ENCODE measurements around the gene C2orf66. TPM values are rescaled to one million over a fixed set of nuclear protein-coding genes. Genes with fewer than 3 reads are reported as not detected.

Gene C2orf66
- total and polyA plus RNA-seq, 2 donors from 2014 or later, result not detected

GRCh38 chr2:196801674-196802261, 7.4 kb downstream of the C2orf66 start:
- Histone ChIP-seq H3K9me3 (ENCODE audit: control insufficient read depth in 2 of 3, insufficient read depth in 1 of 3, low read length in 3 of 3) (no peaks in the 10 kb centered on the region), H3K4me1 (ENCODE audit: control insufficient read depth in 2 of 3, insufficient read depth in 2 of 3, low read depth in 1 of 3, low read length in 3 of 3) (peaks cover 0 to 6% (median 0%) of the 10 kb centered on the region in 3 donors), H3K27me3 (ENCODE audit: control insufficient read depth, insufficient read depth, low read length) (no peaks in the 10 kb centered on the region), H3K27ac (ENCODE audit: low read depth in 2 of 2, low read length in 2 of 2) (no peak overlapping the region), H3K9ac (ENCODE audit: low read length in 3 of 3) (no peak overlapping the region), H3K4me3 (ENCODE audit: low read length in 3 of 3) (no peak overlapping the region), H3K36me3 (ENCODE audit: control insufficient read depth in 2 of 3, insufficient read depth in 3 of 3, low read length in 3 of 3) (peaks cover 0 to 9% (median 0%) of the 10 kb centered on the region in 3 donors)
- TF ChIP-seq, protein P1, sequence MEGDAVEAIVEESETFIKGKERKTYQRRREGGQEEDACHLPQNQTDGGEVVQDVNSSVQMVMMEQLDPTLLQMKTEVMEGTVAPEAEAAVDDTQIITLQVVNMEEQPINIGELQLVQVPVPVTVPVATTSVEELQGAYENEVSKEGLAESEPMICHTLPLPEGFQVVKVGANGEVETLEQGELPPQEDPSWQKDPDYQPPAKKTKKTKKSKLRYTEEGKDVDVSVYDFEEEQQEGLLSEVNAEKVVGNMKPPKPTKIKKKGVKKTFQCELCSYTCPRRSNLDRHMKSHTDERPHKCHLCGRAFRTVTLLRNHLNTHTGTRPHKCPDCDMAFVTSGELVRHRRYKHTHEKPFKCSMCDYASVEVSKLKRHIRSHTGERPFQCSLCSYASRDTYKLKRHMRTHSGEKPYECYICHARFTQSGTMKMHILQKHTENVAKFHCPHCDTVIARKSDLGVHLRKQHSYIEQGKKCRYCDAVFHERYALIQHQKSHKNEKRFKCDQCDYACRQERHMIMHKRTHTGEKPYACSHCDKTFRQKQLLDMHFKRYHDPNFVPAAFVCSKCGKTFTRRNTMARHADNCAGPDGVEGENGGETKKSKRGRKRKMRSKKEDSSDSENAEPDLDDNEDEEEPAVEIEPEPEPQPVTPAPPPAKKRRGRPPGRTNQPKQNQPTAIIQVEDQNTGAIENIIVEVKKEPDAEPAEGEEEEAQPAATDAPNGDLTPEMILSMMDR (IDR thresholded peaks at IDR 0.05; ENCODE audit: borderline replicate concordance, extremely low read depth, insufficient read depth), result no peak
- DNase-seq, result no peak
- intact Hi-C loops (cut with DNase I), result no loop called here
- no peak for FAIRE-seq

DNA sequence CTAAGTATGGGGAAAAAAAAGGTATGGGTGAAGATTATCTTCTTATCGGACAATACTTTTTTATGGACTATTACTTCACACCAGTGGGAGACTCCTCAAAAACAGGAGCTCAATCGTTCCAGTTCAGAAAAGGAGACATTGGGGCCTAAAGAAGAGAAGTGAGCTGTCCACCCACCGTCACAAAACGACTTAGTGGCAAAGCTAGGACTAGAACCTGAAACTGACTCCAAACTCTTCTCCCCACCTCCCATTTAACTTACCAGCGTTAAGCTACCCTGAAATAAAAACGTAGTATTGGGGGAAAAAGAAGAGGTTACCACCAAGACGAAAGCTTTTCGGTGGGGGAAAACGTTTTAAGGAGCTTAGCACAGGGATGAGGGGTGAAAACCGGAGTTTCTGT, 10.2 kb downstream of the C2orf66 start:
- H3K36me3 ChIP-seq (ENCODE audit: control insufficient read depth in 2 of 3, insufficient read depth in 3 of 3, low read length in 3 of 3), result peaks cover 0 to 14% (median 4%) of the 10 kb centered on the region in 3 donors
- H3K9me3 ChIP-seq (ENCODE audit: control insufficient read depth in 2 of 3, insufficient read depth in 1 of 3, low read length in 3 of 3), result no peaks in the 10 kb centered on the region
- H3K9ac ChIP-seq (ENCODE audit: low read length in 3 of 3), result peak overlapping the region; percentile 89 to 98 (median 94)
- intact Hi-C loops (cut with DNase I), result no loop called here
- no peaks in the 10 kb centered on the region for H3K27me3 ChIP-seq (ENCODE audit: control insufficient read depth, insufficient read depth, low read length)
- DNase-seq, result no peak
- no peak for FAIRE-seq
- peak overlapping the region; percentile 53 to 59 for H3K27ac ChIP-seq (ENCODE audit: low read depth in 2 of 2, low read length in 2 of 2)
- H3K4me1 ChIP-seq (ENCODE audit: control insufficient read depth in 2 of 3, insufficient read depth in 2 of 3, low read depth in 1 of 3, low read length in 3 of 3), result peaks cover 0 to 6% (median 0%) of the 10 kb centered on the region in 3 donors
- peak overlapping the region; percentile 93 to 95 (median 95) for H3K4me3 ChIP-seq (ENCODE audit: low read length in 3 of 3)
- TF ChIP-seq, protein P1 (IDR thresholded peaks at IDR 0.05; ENCODE audit: borderline replicate concordance, extremely low read depth, insufficient read depth), result no peak

- TF ChIP-seq, protein P1 (IDR thresholded peaks at IDR 0.05; ENCODE audit: borderline replicate concordance, extremely low read depth, insufficient read depth), result no peak
- peaks cover 0 to 6% (median 0%) of the 10 kb centered on the region in 3 donors for H3K4me1 ChIP-seq (ENCODE audit: control insufficient read depth in 2 of 3, insufficient read depth in 2 of 3, low read depth in 1 of 3, low read length in 3 of 3)
- FAIRE-seq, result no peak
Measured at GRCh38 chr2:196792865-196793264, 16.3 kb downstream of the C2orf66 start.

More at GRCh38 chr2:196792865-196793264, 16.3 kb downstream of the C2orf66 start:
- H3K9me3 ChIP-seq (ENCODE audit: control insufficient read depth in 2 of 3, insufficient read depth in 1 of 3, low read length in 3 of 3), result no peaks in the 10 kb centered on the region
- intact Hi-C loops (cut with DNase I), result no loop called here
- DNase-seq, result no peak
- H3K36me3 ChIP-seq (ENCODE audit: control insufficient read depth in 2 of 3, insufficient read depth in 3 of 3, low read length in 3 of 3), result peaks cover 8 to 42% (median 21%) of the 10 kb centered on the region in 3 donors
- no peak overlapping the region for H3K4me3 ChIP-seq (ENCODE audit: low read length in 3 of 3)
- H3K27me3 ChIP-seq (ENCODE audit: control insufficient read depth, insufficient read depth, low read length), result no peaks in the 10 kb centered on the region
- no peak overlapping the region for H3K27ac ChIP-seq (ENCODE audit: low read depth in 2 of 2, low read length in 2 of 2)
- H3K9ac ChIP-seq (ENCODE audit: low read length in 3 of 3), result no peak overlapping the region
